ENCODE data around the gene TMEM253.
A peak's percentile ranks its signal among the peaks of the same experiment; 100 is the strongest.

The TMEM253 gene

DNA sequence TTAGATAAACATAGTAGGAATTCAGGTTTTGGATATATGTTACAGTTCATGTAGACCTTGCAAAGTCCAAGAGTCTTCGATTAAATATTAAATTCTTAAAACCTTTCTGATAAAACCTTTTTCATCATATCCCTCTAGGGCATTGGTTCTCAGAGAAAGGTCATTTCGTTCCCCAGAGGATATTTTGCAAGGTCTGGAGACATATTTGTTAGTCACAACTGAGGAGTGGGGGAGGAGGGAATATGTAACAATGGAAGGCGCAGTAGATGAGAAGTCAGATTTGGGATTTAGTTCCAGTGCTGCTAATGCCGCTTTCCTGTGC, 5.3 kb downstream of the TMEM253 start:
- DNase-seq, result no peak

DNA sequence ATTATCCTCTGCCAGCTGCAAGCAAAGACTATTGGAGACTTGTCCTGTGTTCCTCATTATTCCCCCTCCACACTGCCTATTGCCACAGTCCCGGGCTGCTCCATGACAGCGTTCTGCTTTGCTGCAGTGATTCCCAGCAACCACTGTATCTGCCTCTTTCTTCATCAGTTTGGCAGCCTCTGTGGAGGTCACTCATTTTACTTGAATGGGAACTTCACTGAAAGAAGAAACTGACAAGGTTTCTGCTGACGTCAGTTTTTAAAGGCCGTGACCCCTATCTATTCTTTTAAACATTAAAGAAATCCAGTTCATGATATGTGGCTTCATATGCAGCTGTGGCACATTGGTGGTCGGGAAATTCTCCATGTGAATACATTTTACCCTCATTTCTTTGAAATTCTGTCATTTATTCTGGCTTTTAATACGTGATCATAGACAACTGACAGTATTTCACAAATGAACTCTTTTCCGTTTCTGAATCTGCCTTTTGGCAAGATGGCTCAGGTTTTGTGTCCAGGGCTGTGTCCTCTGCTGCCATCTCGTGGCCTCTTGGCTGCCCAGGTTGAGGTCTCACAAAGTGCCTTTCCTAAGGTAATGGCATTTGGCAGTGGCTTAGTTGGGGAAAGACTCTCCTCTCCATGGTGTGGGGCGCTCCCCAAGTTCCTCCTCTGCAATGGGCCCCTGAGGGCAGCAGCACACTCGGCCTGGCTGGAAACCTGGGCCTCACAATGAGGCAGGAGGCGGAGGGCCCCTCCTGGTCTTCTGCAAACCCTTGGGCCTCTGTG, 5.8 kb downstream of the TMEM253 start:
- DNase-seq, result peak; percentile 49

DNA sequence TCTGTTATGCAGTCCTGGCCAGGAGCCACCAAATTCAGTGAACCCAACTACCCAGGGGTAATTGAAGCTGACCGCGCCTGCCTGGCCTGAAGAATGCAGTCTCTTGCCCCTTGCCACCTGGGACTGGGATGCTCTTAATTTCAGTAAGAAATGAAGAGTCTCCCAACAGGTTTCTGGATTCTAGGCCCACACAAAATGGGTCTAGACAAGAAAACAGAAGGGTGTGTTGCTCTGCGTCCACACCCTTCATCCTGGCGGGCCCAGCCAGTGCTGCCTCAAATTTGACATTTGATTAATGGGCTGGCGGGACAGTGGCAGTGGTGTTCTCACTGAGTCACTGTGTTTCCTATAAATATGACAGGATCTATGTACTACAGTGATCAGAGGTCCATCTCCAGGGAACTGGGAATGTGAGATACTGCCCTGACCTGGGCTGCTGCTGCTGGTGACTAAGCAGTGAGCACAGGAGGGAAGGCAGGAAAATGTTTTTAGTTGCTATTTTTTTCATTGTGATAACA, 6.5 kb downstream of the TMEM253 start:
- DNase-seq, result no peak

DNA sequence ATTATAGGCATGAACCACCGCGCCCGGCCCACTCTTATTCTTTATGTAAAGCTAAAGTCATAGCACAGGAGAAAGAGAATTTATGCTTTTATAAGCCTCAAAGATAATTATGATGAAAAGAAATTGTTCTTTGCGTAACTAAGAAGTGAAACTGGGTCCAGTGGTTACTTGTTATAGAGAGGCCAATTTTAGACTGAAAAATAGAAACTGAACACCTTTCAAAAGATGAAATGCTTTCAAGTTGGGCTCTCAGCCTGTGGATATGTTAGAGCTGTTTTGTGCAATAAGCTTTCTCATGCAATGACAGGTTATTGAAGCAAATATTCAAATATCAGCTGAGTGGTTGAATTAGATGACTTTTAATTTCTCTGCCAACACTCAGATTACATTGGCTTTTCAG, 7.9 kb downstream of the TMEM253 start:
- DNase-seq, result no peak

DNA sequence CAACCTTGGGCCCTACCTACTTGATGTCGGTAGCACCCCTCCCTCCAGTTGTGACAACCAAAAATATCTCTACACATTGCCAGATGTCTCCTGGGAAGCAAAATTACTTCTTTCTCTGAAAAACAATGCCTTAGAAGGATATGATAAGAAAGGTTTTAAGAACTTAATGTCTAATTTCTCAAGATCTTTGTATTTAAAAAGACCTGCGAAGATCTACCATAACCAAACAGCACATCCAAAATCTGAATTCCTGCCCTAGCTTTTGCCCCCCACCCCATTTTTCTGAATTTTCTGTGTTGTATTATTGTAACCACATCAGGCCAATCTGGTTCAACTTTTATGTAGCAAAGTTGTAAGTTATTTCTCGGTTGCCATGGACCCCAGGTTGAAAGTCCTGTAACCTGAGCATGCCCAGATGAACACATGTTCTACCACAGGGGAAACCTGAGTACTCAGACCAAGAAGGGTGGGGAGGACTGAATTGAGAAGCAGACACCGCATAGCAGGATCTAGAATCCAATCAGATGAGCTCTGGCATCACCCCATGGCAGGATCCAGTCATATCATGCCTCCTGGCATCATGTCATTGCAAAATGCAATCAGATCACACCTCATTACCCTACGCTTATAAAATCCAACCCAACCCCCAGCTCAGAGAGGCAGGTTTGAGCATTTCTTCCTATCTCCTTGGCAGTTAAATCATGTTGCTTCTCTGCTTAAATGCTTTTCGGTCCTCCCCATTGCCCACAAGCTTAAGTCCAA, 8.7 kb downstream of the TMEM253 start:
- DNase-seq, result no peak

DNA sequence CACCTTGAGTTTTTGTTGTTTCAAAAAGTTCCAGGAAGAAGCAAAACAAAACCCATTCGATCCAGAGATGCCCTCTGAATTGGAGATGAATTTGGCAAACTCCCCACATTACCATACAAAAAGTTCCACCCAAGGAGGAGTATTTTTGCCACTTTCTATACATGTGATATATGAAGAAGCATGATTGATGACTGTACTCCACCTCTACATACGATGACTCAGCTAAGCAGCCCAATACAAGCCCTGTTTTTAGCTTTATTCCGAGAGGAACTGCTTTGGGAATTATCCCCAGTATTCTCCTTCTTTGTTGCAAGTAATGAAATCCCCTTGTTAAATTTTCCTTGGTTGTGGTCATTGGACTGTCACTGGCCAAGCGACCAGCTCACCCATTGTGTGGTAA, 11.4 kb downstream of the TMEM253 start:
- DNase-seq, result no peak

DNA sequence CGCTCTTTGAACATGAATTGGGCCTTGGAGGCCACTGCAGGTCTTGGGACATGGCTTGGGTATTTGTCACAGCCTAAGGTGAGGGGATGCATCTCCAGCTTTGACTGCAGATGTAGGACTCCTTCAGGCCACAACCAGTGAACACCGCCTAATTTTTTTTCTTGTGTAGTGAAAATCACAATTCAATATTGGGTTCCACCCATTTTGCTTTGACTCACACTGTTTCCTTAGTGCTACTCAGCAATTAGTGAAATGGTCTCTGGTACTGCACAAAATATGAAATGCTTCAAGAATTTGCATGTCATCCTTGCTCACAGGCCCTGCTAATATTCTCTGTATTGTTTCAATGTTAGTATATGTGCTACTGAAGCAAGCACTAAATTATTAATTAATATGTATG, 12.5 kb downstream of the TMEM253 start:
- DNase-seq, result no peak

DNA sequence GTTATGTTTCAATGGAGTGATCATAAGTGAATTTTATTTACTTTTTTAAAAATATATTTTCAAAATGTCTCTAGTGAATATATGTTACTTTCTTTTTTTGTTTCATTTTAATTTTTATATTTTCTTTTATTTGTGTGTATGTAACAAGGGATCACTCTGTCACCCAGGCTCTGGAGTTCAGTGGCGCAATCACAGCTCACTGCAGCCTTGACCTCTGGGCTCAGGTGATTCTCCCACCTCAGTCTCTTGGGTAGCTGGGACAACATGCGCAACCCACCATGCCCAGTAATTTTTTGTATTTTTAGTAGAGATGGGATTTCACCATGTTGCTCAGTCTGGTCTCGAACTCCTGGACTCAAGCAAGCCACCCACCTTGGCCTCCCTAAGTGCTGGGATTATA, 18.1 kb downstream of the TMEM253 start:
- no peak for DNase-seq

DNA sequence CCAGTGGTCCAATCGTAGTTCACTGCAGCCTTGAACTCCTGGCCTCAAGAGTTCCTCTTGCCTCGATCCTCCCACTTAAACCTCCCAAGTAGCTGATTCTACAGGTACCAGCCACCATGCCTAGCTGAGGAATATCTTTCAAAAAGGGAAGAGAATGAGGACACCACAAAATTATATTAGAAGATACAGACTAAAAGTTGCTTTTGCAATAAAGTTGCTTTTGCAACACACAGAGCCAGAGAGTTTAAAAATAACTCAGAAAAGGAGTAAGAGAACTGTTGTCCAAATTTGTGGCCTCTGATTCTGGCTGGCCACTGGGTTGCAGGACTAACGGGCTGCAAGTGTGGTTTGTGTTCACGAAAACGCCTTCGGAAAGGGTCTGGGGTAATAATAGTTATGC, 19.8 kb downstream of the TMEM253 start:
- DNase-seq, result no peak

DNA sequence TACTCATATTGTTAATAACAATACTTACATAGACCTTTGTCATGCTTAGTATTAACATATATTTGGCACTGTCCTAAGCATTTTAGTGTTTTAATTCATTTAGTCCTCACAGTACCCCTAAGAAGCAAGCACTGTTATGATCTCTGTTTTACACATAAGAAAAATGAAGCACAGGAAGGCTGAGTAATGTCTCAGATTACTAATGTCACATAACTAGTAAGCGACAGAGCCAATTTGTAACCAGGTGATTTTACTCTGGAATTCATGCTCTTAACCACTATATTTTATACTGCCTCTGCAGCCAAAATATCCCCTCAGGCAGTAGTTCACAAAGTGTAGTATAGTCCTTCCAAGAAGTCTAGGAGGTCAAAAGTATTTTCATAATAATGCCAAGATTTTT, 20.3 kb downstream of the TMEM253 start:
- no peak for DNase-seq

DNA sequence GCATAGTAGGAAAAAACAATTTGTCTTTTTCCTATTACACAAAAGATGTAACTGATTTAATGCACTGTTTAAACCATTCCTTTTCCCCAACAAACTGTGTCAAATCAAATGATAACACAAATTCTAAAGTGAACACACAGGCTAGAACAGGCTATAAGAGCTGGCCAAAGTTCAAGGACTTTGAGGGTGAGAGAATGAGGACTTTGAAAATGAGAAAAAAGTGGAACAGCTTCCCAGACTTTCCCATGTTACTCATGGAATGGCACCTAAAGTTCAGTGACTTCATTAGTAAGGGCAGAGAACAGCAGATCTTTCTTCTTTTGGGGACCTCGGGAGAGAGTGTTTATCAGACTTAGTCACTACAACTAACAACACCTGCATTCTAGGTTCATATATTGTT, 22.6 kb downstream of the TMEM253 start:
- DNase-seq, result no peak

DNA sequence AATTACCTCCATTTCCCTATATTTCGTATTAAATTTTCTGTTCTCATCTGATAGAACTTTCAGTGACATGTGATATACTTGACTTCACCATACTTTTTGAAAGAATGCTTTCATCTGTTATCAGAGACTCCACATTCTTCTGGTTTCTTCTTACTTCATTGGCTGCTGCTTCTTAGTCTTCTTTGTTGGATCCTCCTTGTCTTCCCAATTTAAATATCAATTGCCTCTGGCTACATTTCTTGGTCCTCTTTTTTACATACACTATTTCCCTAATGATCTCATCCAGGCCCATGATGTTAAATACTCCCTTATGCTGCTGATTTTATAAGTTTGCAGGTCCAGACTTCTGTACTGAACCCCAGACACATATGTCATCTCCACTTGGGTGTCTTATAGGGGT, 33.0 kb downstream of the TMEM253 start:
- no peak for DNase-seq

DNA sequence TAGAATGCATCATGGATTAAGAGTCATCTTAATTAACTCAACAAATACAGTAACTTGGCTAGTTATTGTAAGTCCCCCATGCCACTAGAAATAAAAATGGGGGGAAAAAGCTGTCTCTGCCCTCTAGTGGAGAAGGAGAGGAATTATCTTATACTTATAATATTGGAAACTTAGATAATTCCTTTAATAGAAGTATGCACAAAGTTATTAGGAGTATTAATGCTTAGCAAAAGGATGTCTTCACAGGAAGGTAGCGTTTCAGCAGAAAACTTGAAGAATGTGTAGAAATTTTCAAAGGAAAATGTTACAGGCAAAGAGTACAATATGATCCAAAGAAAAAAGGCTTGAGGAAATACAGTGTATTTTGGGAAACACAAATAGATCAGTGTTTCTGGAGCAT, 35.2 kb downstream of the TMEM253 start:
- no peak for DNase-seq

DNA sequence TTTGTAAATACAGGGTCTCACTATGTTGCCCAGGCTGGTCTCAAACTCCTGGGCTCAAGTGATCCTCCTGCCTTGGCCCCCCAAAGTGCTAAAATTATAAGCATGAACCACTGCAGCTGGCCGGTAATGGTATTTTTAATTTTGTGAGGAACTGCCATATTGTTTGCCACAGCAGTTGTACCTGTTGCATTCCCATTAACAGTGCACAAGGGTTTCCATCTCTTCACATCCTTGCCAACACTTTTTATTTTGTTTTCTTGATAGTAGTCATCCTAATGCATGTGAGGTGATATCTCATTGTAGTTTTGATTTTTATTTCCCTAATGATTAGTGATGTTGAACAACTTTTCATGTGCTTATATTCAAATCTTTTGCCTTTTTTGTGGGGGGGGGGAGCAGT, 41.5 kb downstream of the TMEM253 start:
- no peak for DNase-seq

DNA sequence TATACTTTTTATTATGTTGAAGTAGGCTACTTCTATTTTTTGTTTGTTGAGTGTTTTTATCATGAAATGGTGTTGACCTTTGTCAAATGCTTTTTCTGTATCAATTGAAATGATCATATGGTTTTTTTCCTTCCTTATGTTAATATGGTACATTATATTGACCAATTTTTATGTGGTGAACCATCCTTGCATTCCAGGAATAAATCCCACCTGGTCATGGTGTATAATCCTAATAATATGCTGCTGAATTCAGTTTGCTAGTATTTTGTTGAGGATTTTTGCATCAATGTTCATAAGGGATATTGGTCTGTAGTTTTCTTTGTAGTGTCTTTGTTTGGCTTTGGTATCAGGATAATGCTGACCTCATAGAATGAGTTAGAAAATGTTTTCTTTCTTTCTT, 44.6 kb downstream of the TMEM253 start:
- DNase-seq, result no peak

DNA sequence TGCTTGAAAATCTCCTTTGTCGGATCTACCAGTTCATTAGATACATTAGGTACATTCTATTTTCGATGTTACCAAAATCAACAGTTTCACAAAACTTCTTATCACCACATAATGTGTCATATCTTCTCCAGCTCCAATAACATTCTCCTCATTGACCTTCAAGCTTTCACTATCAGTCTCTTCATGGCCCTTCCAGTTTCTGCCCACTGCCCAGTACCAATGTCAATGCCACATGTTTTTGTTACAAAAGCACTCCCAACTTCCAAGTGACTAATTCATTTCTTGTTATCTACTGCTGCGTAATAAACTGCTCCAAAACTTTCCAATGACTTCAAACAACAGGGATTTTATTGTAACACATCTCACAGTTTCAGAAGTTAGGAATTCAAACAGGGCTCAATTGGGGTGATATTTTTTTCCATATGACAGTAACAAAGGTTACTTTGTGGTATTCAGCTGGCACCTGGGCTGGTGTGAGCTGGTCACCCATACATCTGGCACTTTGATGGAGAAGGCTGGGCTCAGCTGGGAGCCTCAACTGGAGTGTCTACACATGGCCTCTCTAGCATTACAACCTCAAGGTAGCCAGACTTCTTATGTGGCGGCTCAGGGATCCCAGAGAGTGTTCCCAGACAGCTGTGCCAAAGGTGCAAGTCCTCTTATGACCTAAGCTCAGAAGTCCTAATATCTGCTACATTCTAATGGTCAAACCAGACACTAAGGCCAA, 48.9 kb downstream of the TMEM253 start:
- DNase-seq, result no peak

All from effector CD8-positive, alpha-beta T cell (primary cell).